RWPE2 (cell line): ENCODE measurements around the gene FBXL17.

Experiments
- ATAC-seq: fragments of 200-7000 bp; cut with Tn5 transposase; 3 replicates; pipeline ENCODE4 v1.9.1; 2021; ENCODE audit warnings: low read depth
- DNase-seq: peaks from one replicate; pipeline ENCODE4 v3.0.0-alpha.2; 2020; ENCODE audit warnings: low spot score
- H3K27ac ChIP-seq: fragments of 450-650 bp; 2 replicates; pipeline ENCODE4 v1.5.1; 2017; ENCODE audit warnings: mild to moderate bottlenecking; ENCODE audit not compliant: poor library complexity, severe bottlenecking
- H3K27me3 ChIP-seq: fragments of 250-450 bp; sonication (Bioruptor Pico); 2 replicates; pipeline ENCODE4 v1.5.1; 2021; ENCODE audit warnings: mild to moderate bottlenecking, moderate library complexity; ENCODE audit not compliant: insufficient read depth, poor library complexity, severe bottlenecking
- H3K36me3 ChIP-seq: fragments of 250-450 bp; sonication (Bioruptor Pico); 2 replicates; pipeline ENCODE4 v1.5.1; 2020; ENCODE audit warnings: low read depth, mild to moderate bottlenecking, moderate library complexity
- H3K4me1 ChIP-seq: fragments of 250-450 bp; sonication (Bioruptor Pico); 2 replicates; pipeline ENCODE4 v1.5.1; 2021; ENCODE audit warnings: mild to moderate bottlenecking, moderate library complexity; ENCODE audit not compliant: insufficient read depth, poor library complexity, severe bottlenecking
- H3K4me3 ChIP-seq: fragments of 250-450 bp; sonication (Bioruptor Pico); 2 replicates; pipeline ENCODE4 v1.5.1; 2021; ENCODE audit warnings: mild to moderate bottlenecking, moderate library complexity; ENCODE audit not compliant: severe bottlenecking
- H3K9me3 ChIP-seq: fragments of 250-450 bp; sonication (Bioruptor Pico); 2 replicates; pipeline ENCODE4 v1.5.1; 2021; ENCODE audit warnings: mild to moderate bottlenecking, moderate library complexity; ENCODE audit not compliant: severe bottlenecking
- TF ChIP-seq, protein P1 (sequence below): fragments of 450-650 bp; IDR thresholded peaks from one replicate; pipeline ENCODE4 v1.5.1; 2017; ENCODE audit warnings: mild to moderate bottlenecking, moderate library complexity; ENCODE audit not compliant: poor library complexity, severe bottlenecking

The FBXL17 gene

GRCh38 chr5:107951309-107951708, 430.6 kb downstream of the FBXL17 start:
- Histone ChIP-seq H3K4me3 (no peak overlapping the region), H3K4me1 (no peaks in the 10 kb centered on the region), H3K27me3 (no peaks in the 10 kb centered on the region), H3K27ac (no peak overlapping the region), H3K36me3 (no peaks in the 10 kb centered on the region), H3K9me3 (no peaks in the 10 kb centered on the region)
- ATAC-seq (no peak), DNase-seq (no peak)
- TF ChIP-seq, protein P1, sequence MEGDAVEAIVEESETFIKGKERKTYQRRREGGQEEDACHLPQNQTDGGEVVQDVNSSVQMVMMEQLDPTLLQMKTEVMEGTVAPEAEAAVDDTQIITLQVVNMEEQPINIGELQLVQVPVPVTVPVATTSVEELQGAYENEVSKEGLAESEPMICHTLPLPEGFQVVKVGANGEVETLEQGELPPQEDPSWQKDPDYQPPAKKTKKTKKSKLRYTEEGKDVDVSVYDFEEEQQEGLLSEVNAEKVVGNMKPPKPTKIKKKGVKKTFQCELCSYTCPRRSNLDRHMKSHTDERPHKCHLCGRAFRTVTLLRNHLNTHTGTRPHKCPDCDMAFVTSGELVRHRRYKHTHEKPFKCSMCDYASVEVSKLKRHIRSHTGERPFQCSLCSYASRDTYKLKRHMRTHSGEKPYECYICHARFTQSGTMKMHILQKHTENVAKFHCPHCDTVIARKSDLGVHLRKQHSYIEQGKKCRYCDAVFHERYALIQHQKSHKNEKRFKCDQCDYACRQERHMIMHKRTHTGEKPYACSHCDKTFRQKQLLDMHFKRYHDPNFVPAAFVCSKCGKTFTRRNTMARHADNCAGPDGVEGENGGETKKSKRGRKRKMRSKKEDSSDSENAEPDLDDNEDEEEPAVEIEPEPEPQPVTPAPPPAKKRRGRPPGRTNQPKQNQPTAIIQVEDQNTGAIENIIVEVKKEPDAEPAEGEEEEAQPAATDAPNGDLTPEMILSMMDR = no peak

- DNase-seq (no peak), ATAC-seq (no peak)
- no peak overlapping the region for H3K27ac ChIP-seq
- no peak overlapping the region for H3K4me3 ChIP-seq
- H3K36me3 ChIP-seq = no peaks in the 10 kb centered on the region
- H3K4me1 ChIP-seq = no peaks in the 10 kb centered on the region
- no peaks in the 10 kb centered on the region for H3K27me3 ChIP-seq
- TF ChIP-seq, protein P1 = no peak
- H3K9me3 ChIP-seq = no peaks in the 10 kb centered on the region
Observed at GRCh38 chr5:107950776-107951175, 431.1 kb downstream of the FBXL17 start.

DNA sequence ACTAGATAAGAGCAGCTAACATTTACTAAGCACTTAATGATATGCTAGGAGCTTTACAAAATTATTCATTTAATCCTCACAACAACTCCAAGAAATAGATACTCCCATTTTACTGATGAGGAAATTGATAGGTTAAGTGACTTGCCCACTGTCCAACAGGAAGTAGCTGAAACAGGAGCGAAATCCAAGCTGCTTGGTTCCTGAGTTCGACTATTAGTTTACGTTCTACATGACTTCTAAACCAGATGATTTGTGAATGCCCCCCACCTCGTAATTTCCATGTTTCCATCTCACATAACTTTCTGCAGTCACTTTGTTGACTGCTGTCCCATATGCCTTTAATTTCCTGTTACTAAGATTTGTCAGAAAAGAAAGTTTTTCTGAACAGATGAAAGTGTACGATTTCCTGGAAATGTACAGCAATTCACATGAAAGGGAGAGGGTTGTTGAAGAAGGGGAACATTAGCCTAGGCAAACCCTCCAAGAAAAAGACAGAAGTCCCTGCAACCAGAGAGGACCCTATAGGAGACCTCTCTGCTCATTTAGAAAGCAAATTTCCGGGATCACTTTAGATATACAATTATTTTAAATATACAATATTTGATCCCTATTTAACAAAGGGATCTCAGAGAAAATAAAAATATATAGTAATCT, 432.1 kb downstream of the FBXL17 start:
- TF ChIP-seq, protein P1 = no peak
- no peak overlapping the region for H3K27ac ChIP-seq
- no peak overlapping the region for H3K4me3 ChIP-seq
- no peaks in the 10 kb centered on the region for H3K27me3 ChIP-seq
- DNase-seq (no peak), ATAC-seq (no peak)
- H3K36me3 ChIP-seq = no peaks in the 10 kb centered on the region
- no peaks in the 10 kb centered on the region for H3K4me1 ChIP-seq
- no peaks in the 10 kb centered on the region for H3K9me3 ChIP-seq

- H3K4me1 ChIP-seq = no peaks in the 10 kb centered on the region
- H3K27me3 ChIP-seq = no peaks in the 10 kb centered on the region
- no peak overlapping the region for H3K4me3 ChIP-seq
- H3K27ac ChIP-seq = no peak overlapping the region
- ATAC-seq = no peak
- no peak for DNase-seq
- TF ChIP-seq, protein P1 = no peak
- H3K36me3 ChIP-seq = no peaks in the 10 kb centered on the region
- H3K9me3 ChIP-seq = no peaks in the 10 kb centered on the region
Observed at GRCh38 chr5:107948377-107948776, 433.5 kb downstream of the FBXL17 start.

- H3K4me1 ChIP-seq = no peaks in the 10 kb centered on the region
- H3K4me3 ChIP-seq = no peak overlapping the region
- no peaks in the 10 kb centered on the region for H3K9me3 ChIP-seq
- TF ChIP-seq, protein P1 = no peak
- no peaks in the 10 kb centered on the region for H3K36me3 ChIP-seq
- DNase-seq = no peak
- no peaks in the 10 kb centered on the region for H3K27me3 ChIP-seq
- no peak for ATAC-seq
- H3K27ac ChIP-seq = no peak overlapping the region
Observed at GRCh38 chr5:107945061-107945460, 436.8 kb downstream of the FBXL17 start.
